HG03432 (cell line): ENCODE data around the gene LARGE2.

Experiments
- ATAC-seq: cut with Tn5 transposase; IDR thresholded peaks from one replicate; pipeline ENCODE4 v1.9.1; 2021; ENCODE audit warnings: mild to moderate bottlenecking, moderate library complexity; ENCODE audit not compliant: unreplicated experiment

LARGE2 gene

GRCh38 chr11:45928535-45929215 lies 6.2 kb downstream of the LARGE2 start:
- ATAC-seq: no peak

DNA sequence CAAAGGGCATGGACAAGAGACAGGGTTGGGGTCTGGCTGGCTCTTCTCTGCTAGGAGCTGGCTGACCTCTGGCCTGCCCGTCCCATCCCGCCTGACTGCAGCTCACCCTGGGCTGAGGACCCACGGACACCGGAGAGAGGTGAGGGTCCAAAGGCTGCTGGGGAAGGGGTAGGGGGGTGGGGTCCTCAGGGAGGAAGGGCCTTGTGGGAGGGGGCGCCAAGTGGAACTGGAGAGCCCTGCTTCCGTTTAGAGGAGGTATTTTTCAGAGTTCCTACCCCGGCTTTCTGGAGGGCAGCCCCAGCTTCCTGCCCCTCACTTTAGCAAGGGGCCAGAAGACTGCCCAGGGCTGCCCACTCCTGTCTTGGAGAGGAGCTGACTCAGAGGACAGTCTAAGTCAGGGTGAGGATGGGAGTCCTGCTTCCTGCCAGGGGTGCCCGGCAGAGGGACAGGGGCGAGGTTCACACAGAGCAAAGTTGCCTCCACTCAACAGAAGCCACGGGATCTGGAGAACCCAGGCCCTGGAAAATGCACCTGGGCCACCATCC lies 7.1 kb downstream of the LARGE2 start:
- no peak for ATAC-seq

- ATAC-seq: peak; percentile 93
Observed at GRCh38 chr11:45930031-45930794, 7.8 kb downstream of the LARGE2 start.

DNA sequence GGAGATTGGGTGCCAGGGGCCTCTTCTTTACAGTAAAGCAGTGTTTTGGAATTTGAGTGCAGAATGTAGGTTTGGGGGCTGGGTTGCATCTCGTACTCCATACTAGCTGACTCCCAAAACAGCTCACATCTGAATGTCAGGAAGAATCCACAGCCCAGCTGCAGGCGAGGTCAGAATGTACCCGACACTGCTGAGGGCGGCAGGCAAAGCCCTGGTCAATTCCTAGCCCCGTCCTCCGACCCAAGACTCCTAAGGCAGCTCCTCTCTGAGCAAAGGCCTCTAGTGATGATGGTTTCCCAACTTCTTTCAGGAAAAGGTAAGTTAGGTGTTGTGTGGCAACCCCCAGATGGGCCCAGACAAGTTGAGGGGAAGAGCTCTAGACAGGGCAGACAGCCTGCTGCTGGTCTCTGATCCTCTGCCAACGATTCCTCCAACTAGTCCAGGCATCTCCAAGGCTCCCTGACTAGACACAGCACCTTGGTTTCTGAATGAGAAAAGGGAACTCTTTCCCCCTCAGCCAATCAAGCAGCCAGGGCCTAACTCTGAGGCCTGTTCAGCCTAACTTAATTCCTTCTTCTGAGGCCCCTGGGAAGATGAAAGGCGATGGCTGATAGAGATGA lies 8.6 kb downstream of the LARGE2 start:
- no peak for ATAC-seq

DNA sequence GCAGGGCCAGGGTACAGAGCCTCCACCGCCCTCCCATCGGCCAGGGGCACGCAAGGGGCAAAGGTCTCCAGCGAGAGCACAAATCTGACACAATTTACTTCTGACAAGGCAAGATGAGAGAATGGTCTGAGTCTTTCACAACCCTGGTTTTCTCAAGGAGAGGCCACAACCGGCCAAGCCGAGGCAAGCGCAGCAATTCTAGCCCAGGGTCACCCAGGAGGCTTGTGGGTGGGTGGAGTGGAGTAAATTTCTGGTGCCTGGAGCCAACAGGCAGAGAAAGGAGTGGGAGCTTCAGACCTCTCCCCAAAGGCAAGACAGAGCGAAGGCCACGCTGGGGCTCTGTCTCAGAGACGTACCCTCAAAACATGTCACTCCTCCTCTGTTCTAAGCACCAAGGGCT lies 9.3 kb downstream of the LARGE2 start:
- ATAC-seq: no peak

DNA sequence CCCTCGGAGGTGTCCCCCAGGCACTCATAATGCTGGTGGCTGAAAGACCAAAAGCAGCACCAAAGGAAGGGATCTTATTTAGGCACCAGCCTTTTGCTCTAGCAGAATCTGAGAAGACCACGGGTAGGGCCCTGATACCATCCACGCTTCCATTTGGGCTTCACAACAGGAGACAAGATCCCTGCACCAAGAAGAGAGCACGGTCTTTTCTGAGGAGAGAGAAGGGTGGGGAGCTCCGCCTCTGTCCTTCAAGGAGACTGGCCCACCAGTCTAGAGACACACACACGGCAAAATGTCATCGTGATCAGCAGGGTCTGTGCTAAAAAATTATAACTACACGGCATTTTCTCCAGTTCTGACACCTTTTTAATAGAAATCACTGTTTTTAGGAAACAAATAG lies 9.8 kb downstream of the LARGE2 start:
- no peak for ATAC-seq

GRCh38 chr11:45933131-45933831 lies 10.8 kb downstream of the LARGE2 start:
- ATAC-seq: no peak

DNA sequence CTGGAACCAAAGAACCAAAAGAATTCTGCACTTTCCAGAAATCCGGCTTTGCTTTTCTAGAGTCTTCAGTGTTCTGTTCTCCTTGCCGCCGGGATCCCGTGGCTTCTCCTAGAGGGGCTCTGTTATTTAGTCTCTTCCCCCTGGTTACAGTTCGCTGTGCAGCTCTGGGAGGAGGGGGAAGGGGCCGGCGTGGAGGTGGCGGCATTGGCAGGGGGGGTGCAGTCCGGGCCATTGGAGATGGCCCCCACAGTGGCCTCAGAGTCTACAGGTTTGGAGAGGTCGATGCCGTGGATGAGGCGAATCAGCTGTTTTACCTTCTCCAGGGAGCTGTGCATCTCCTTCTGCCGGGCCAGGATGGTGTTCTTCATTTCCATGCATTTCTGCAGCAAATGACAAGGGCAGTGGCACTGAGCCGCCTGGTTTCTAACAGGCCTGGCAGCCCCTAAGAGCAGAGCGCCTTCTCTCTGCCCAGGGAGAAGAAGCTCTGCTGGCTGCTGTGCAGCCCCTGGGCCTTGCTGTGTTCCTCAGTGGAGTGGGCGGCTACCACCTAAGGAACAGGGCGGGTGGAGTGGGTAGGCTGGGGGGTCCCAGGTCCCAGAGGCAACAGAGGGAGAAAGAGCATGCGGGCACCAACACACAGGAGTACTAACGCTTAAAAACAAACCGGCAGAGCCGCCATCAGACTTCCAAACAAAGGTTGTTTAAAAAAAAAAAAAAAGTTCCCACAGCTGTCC lies 11.6 kb downstream of the LARGE2 start:
- no peak for ATAC-seq

GRCh38 chr11:45934580-45935318 lies 12.3 kb downstream of the LARGE2 start:
- no peak for ATAC-seq

- ATAC-seq: no peak
Observed at GRCh38 chr11:45935349-45936064, 13.1 kb downstream of the LARGE2 start.

DNA sequence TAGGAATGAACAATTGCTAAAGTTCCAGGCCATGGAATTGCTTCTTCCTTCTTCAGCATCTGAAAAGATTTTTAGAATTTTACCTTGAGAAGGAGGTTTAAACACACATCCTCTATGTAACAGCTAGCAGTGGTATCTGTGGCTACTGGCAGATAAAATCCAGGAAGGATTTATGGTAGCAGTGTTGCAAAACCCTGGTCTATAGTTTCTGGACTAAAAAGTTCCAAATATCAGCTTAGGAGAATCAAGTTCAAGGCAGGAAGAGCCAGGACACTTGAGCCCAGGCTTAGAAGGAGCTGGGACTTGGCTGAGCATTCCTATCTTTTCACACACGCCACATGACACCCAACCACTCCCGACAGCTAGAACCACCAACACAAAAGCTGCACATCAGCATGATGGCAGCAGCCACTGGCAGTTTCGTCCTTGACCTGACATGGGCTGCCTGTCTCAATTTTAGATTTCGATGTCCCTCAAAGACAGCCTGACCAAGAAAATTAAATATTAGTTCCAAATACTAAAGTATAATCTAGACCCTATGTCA lies 14.1 kb downstream of the LARGE2 start:
- no peak for ATAC-seq

DNA sequence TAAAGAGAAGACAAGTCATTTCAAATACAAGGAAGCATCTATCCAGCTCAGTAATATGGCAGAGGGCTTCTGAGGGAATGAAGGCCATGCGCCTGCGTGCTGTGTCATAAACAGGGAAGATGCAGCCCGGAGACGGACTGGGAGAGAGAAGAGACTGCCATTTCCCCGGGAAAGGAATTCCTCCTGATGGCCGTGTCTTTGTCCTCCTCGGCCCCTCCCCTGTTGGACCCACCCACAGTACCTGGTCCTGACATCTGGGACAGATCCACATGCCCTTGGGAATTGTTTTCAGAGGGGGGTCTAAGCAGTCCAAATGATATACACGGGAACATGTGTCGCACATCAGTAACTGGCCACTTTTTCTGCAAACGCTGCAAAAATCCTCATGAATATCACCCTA lies 15.5 kb downstream of the LARGE2 start:
- ATAC-seq: no peak

GRCh38 chr11:45939836-45940235 lies 17.4 kb downstream of the LARGE2 start:
- no peak for ATAC-seq

- ATAC-seq: no peak
Observed at GRCh38 chr11:45941285-45941684, 18.8 kb downstream of the LARGE2 start.

DNA sequence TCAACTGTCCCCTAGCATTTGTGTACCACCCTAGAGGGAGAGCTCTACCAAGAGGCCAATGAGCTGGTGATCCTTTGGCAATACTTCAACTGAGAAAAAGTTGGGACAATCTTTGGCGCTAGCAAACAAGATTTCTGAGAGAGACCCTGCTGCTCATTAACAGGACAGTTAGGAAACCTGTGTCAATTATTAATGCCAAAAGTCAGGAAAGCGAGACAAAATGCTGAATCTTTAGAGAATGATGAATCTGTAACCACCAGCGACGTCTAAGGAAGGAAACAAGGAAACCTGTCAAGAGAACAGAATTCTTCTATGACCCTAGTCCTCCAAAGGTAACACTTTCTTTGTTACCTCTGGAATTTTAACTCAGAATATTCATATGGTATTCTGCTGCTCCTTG lies 19.9 kb downstream of the LARGE2 start:
- ATAC-seq: no peak

- ATAC-seq: no peak
Observed at GRCh38 chr11:45945397-45945999, 23.0 kb downstream of the LARGE2 start.

- no peak for ATAC-seq
Observed at GRCh38 chr11:45947885-45948284, 25.4 kb downstream of the LARGE2 start.

DNA sequence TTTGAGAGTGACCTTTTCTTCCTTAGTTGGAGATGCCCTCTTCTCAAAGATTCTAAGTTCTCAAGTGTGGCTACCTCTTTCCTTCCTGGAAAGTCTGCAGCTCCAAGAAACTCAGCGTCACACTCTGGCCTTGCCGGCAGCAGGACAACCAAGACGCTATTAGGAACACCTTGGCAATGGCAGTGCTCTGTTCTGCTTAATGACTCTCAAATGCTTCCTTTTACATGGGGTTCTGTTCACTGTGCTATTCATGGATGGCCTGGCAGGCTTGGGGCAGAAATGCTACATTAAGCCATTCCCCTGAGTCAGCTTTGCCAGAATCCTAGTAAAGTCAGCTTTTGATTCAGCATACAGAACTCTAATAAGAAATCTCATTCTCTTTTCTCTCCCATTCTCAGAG lies 25.9 kb downstream of the LARGE2 start:
- ATAC-seq: no peak
